ENCODE data around the gene SLC45A1. TPM values are rescaled to one million over a fixed set of nuclear protein-coding genes. Genes with fewer than 3 reads are reported as not detected.

The SLC45A1 gene
- total RNA-seq, 2 experiments from 2014 or later, result 0.88 to 0.98 TPM

DNA sequence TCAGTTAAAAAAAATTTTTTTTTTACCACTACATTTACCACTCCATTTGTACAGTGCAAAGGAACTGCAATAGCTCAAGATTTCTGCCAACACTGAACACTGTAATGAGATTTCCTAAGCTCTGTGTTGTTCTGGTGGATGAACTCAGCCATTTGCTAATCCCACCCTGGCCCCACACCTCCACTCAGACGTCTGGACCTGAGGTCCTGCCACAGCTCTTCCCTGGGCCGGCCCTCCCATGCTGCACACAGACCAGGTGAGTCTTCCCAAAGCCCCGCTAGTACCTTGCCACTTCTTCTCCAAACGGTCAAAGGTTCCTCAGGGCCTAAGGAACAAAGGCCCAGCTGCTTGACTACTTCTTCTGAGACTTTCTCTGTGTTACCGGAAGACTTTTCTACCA is 56.4 kb downstream of the SLC45A1 start:
- H3K27me3 ChIP-seq (ENCODE audit: control insufficient read depth in 1 of 2, insufficient read depth in 2 of 2, low read length in 2 of 2), result no peaks in the 10 kb centered on the region
- no peak for DNase-seq
- Mint-ChIP-seq H3K27me3 (no peaks in the 10 kb centered on the region), H3K36me3 (ENCODE audit: low read depth) (peaks cover 67% of the 10 kb centered on the region), H3K27ac (peak overlapping the region; percentile 67), H3K9me3 (no peaks in the 10 kb centered on the region), H3K4me1 (ENCODE audit: low read depth) (peaks cover 86% of the 10 kb centered on the region), H3K4me3 (peak overlapping the region; percentile 0)
- peaks cover 58% of the 10 kb centered on the region for H3K4me1 ChIP-seq (ENCODE audit: insufficient read depth, low read length)
- peaks cover 49% of the 10 kb centered on the region for H3K36me3 ChIP-seq (ENCODE audit: insufficient read depth, low read length)
- ChIA-PET POLR2A (no interaction called here), CTCF (no interaction called here)
- TF ChIP-seq, protein P1, sequence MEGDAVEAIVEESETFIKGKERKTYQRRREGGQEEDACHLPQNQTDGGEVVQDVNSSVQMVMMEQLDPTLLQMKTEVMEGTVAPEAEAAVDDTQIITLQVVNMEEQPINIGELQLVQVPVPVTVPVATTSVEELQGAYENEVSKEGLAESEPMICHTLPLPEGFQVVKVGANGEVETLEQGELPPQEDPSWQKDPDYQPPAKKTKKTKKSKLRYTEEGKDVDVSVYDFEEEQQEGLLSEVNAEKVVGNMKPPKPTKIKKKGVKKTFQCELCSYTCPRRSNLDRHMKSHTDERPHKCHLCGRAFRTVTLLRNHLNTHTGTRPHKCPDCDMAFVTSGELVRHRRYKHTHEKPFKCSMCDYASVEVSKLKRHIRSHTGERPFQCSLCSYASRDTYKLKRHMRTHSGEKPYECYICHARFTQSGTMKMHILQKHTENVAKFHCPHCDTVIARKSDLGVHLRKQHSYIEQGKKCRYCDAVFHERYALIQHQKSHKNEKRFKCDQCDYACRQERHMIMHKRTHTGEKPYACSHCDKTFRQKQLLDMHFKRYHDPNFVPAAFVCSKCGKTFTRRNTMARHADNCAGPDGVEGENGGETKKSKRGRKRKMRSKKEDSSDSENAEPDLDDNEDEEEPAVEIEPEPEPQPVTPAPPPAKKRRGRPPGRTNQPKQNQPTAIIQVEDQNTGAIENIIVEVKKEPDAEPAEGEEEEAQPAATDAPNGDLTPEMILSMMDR (IDR thresholded peaks at IDR 0.05), result no peak
- no peak overlapping the region for H3K27ac ChIP-seq (ENCODE audit: low read depth in 1 of 2, low read length in 2 of 2)
- intact Hi-C loops (cut with DNase I, micrococcal nuclease), result no loop called here
- no peaks in the 10 kb centered on the region for H3K9me3 ChIP-seq (ENCODE audit: control insufficient read depth in 1 of 2, insufficient read depth in 1 of 2, low read length in 2 of 2)
- no peak overlapping the region for H3K4me3 ChIP-seq (ENCODE audit: low read length)
- ATAC-seq (ENCODE audit: poor library complexity), result no peak

- H3K36me3 Mint-ChIP-seq (ENCODE audit: low read depth), result peaks cover 68% of the 10 kb centered on the region
- peaks cover 53% of the 10 kb centered on the region for H3K36me3 ChIP-seq (ENCODE audit: insufficient read depth, low read length)
Measured at GRCh38 chr1:8374812-8375211, 56.9 kb downstream of the SLC45A1 start.

GRCh38 chr1:8376358-8376840 is 58.5 kb downstream of the SLC45A1 start:
- H3K27ac Mint-ChIP-seq, result peak overlapping the region; percentile 59
- peaks cover 57% of the 10 kb centered on the region for H3K36me3 ChIP-seq (ENCODE audit: insufficient read depth, low read length)
- CTCF ChIA-PET, result interaction anchor here (2.4 kb wide), 1 partner anchor 33 kb away, joined by 5 read pairs; no protein-coding TSS in a partner anchor
- H3K27me3 Mint-ChIP-seq, result no peaks in the 10 kb centered on the region
- H3K27ac ChIP-seq (ENCODE audit: low read depth in 1 of 2, low read length in 2 of 2), result no peak overlapping the region
- POLR2A ChIA-PET, result interaction anchor here (0.5 kb wide), 1 partner anchor 182 kb away, joined by 3 read pairs; no protein-coding TSS in a partner anchor
- H3K4me1 Mint-ChIP-seq (ENCODE audit: low read depth), result peaks cover 85% of the 10 kb centered on the region
- H3K9me3 ChIP-seq (ENCODE audit: control insufficient read depth in 1 of 2, insufficient read depth in 1 of 2, low read length in 2 of 2), result no peaks in the 10 kb centered on the region
- peaks cover 59% of the 10 kb centered on the region for H3K36me3 Mint-ChIP-seq (ENCODE audit: low read depth)
- no peak for ATAC-seq (ENCODE audit: poor library complexity)
- no peaks in the 10 kb centered on the region for H3K27me3 ChIP-seq (ENCODE audit: control insufficient read depth in 1 of 2, insufficient read depth in 2 of 2, low read length in 2 of 2)
- H3K4me3 ChIP-seq (ENCODE audit: low read length), result no peak overlapping the region
- no peak for DNase-seq
- no peaks in the 10 kb centered on the region for H3K9me3 Mint-ChIP-seq
- TF ChIP-seq, protein P1 (IDR thresholded peaks at IDR 0.05), result no peak
- intact Hi-C loops (cut with DNase I, micrococcal nuclease), result no loop called here
- H3K4me3 Mint-ChIP-seq, result no peak overlapping the region
- peaks cover 70% of the 10 kb centered on the region for H3K4me1 ChIP-seq (ENCODE audit: insufficient read depth, low read length)

More at GRCh38 chr1:8374812-8375211, 56.9 kb downstream of the SLC45A1 start:
- H3K4me1 ChIP-seq (ENCODE audit: insufficient read depth, low read length), result peaks cover 63% of the 10 kb centered on the region
- ChIA-PET POLR2A (no interaction called here), CTCF (no interaction called here)
- H3K27me3 ChIP-seq (ENCODE audit: control insufficient read depth in 1 of 2, insufficient read depth in 2 of 2, low read length in 2 of 2), result no peaks in the 10 kb centered on the region
- intact Hi-C loops (cut with DNase I, micrococcal nuclease), result no loop called here
- H3K4me1 Mint-ChIP-seq (ENCODE audit: low read depth), result peaks cover 87% of the 10 kb centered on the region
- H3K27ac Mint-ChIP-seq, result peak overlapping the region; percentile 67
- H3K27ac ChIP-seq (ENCODE audit: low read depth in 1 of 2, low read length in 2 of 2), result no peak overlapping the region
- DNase-seq (peak in 3 of 14 experiments; percentile 34 to 51 (median 35)), ATAC-seq (ENCODE audit: poor library complexity) (peak; percentile 49)
- H3K4me3 ChIP-seq (ENCODE audit: low read length), result no peak overlapping the region
- H3K27me3 Mint-ChIP-seq, result no peaks in the 10 kb centered on the region
- no peaks in the 10 kb centered on the region for H3K9me3 ChIP-seq (ENCODE audit: control insufficient read depth in 1 of 2, insufficient read depth in 1 of 2, low read length in 2 of 2)
- H3K4me3 Mint-ChIP-seq, result peak overlapping the region; percentile 0
- H3K9me3 Mint-ChIP-seq, result no peaks in the 10 kb centered on the region
- TF ChIP-seq, protein P1 (IDR thresholded peaks at IDR 0.05), result peak; percentile 49
